Glutamatergic neuron (in vitro differentiated cells): ENCODE results near the gene SERPING1. TPM values are rescaled to one million over a fixed set of nuclear protein-coding genes. Genes with fewer than 3 reads are reported as not detected.

Experiments used
- DNase-seq: peaks from one replicate; pipeline ENCODE4 v3.0.0; 2022
- H3K27ac Mint-ChIP-seq: one replicate; pipeline ENCODE4 v1.8.0; 2020; ENCODE audit warnings: mild to moderate bottlenecking, mixed read lengths, inconsistent platforms; ENCODE audit not compliant: unreplicated experiment
- H3K27me3 Mint-ChIP-seq: one replicate; pipeline ENCODE4 v1.8.0; 2020; ENCODE audit warnings: mild to moderate bottlenecking, moderate library complexity, mixed read lengths, inconsistent platforms; ENCODE audit not compliant: unreplicated experiment
- H3K36me3 Mint-ChIP-seq: one replicate; pipeline ENCODE4 v1.8.0; 2020; ENCODE audit warnings: mild to moderate bottlenecking, mixed read lengths, inconsistent platforms; ENCODE audit not compliant: unreplicated experiment
- H3K4me1 Mint-ChIP-seq: one replicate; pipeline ENCODE4 v1.8.0; 2020; ENCODE audit warnings: mild to moderate bottlenecking, low read depth, mixed read lengths, inconsistent platforms; ENCODE audit not compliant: unreplicated experiment
- H3K4me3 Mint-ChIP-seq: one replicate; pipeline ENCODE4 v1.8.0; 2020; ENCODE audit warnings: mild to moderate bottlenecking, mixed read lengths, inconsistent platforms; ENCODE audit not compliant: unreplicated experiment
- H3K9me3 Mint-ChIP-seq: one replicate; pipeline ENCODE4 v1.8.0; 2020; ENCODE audit warnings: mild to moderate bottlenecking, moderate library complexity, mixed read lengths, inconsistent platforms; ENCODE audit not compliant: unreplicated experiment
- total RNA-seq: library from RNA; stranded (reverse); fragmentation: NEBNext Ultra II Directional; extraction: Animal tissue kit (Norgen Biotek cat#: 25700); gene quantifications from one replicate; pipeline ENCODE4 v1.2.1, GENCODE V29; 2021; ENCODE audit not compliant: unreplicated experiment
- TF ChIP-seq, protein P1 (sequence below): fragments of 200-600 bp; sonication (generic); IDR thresholded peaks from one replicate; pipeline ENCODE4 v1.5.0; 2021; ENCODE audit not compliant: partially characterized antibody, unreplicated experiment

SERPING1 gene
- total RNA-seq, 1 donor from 2014 or later: 46.1 TPM

GRCh38 chr11:57639321-57640067, 42.0 kb downstream of the SERPING1 start:
- Mint-ChIP-seq H3K27ac (peak overlapping the region; percentile 100), H3K36me3 (no peaks in the 10 kb centered on the region), H3K4me3 (peak overlapping the region; percentile 98), H3K4me1 (peaks cover 35% of the 10 kb centered on the region), H3K27me3 (peaks cover 34% of the 10 kb centered on the region), H3K9me3 (peaks cover 18% of the 10 kb centered on the region)
- peak; percentile 88 for DNase-seq
- TF ChIP-seq, protein P1, sequence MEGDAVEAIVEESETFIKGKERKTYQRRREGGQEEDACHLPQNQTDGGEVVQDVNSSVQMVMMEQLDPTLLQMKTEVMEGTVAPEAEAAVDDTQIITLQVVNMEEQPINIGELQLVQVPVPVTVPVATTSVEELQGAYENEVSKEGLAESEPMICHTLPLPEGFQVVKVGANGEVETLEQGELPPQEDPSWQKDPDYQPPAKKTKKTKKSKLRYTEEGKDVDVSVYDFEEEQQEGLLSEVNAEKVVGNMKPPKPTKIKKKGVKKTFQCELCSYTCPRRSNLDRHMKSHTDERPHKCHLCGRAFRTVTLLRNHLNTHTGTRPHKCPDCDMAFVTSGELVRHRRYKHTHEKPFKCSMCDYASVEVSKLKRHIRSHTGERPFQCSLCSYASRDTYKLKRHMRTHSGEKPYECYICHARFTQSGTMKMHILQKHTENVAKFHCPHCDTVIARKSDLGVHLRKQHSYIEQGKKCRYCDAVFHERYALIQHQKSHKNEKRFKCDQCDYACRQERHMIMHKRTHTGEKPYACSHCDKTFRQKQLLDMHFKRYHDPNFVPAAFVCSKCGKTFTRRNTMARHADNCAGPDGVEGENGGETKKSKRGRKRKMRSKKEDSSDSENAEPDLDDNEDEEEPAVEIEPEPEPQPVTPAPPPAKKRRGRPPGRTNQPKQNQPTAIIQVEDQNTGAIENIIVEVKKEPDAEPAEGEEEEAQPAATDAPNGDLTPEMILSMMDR: no peak

DNA sequence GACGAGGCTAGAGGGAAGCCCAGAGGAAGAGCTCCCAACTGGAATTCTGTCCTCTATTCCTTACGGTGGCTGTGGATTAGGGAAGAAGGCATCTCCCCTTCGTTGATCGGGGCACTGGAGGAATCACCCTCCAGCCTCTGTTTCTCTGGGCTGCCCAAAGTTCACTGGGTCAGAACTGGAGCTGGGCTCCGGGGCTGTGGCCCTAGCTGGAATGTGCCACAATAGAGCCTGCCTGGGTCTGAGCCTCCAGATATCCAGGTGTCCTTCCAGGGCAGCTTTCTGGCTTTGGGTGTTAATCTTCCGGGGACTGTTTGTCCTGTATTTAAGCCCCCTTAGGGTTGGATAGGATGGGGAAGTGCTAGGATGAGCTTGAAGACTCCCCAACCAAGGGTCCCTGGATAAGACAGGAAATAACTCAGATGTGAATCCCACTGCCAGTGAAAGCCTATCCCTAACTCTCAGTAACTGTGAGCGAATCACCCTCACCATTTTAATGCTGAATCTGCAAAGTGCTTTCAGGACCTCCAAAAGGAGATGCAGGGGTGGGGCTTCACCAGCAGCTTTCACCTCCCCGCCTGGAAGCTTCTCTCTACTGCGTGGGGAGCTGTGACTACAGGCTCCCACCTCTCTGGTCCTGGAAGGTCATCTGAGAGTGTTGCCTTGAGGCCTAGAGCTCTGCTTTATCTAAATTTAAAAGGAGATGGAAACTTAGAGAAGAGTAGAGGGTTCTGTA, 42.7 kb downstream of the SERPING1 start:
- Mint-ChIP-seq H3K4me1 (peaks cover 39% of the 10 kb centered on the region), H3K4me3 (peak overlapping the region; percentile 98), H3K27ac (peak overlapping the region; percentile 90), H3K9me3 (peaks cover 18% of the 10 kb centered on the region), H3K36me3 (no peaks in the 10 kb centered on the region), H3K27me3 (peaks cover 36% of the 10 kb centered on the region)
- TF ChIP-seq, protein P1: no peak
- DNase-seq: no peak

- Mint-ChIP-seq H3K36me3 (no peaks in the 10 kb centered on the region), H3K27ac (peak overlapping the region; percentile 90), H3K4me3 (peak overlapping the region; percentile 98), H3K4me1 (peaks cover 46% of the 10 kb centered on the region), H3K9me3 (peaks cover 18% of the 10 kb centered on the region), H3K27me3 (peaks cover 36% of the 10 kb centered on the region)
- peak; percentile 58 for DNase-seq
- TF ChIP-seq, protein P1: no peak
These were observed 43.7 kb downstream of the SERPING1 start for GRCh38 chr11:57641011-57641807.

- DNase-seq: no peak
- Mint-ChIP-seq H3K27ac (peak overlapping the region; percentile 50), H3K36me3 (no peaks in the 10 kb centered on the region), H3K4me1 (peaks cover 55% of the 10 kb centered on the region), H3K4me3 (peak overlapping the region; percentile 74), H3K9me3 (peaks cover 30% of the 10 kb centered on the region), H3K27me3 (peaks cover 45% of the 10 kb centered on the region)
- TF ChIP-seq, protein P1: no peak
These were observed 46.3 kb downstream of the SERPING1 start for GRCh38 chr11:57643802-57644201.
